Adrenal gland (tissue), 5 donors: ENCODE results near the gene RGL4.

Experiments used
- POLR2A ChIP-seq, 2 donors: fragments of 450-650 bp; IDR thresholded peaks; one replicate each; pipeline ENCODE4 v1.6.1; 2017; ENCODE audit warnings: antibody characterized with exemption in 2 of 2, mild to moderate bottlenecking in 2 of 2, moderate library complexity in 1 of 2
- TF ChIP-seq, protein P1 (sequence below), 6 experiments: fragments of 450-650 bp in 4 of 6; fragments of 200-600 bp in 2 of 6; sonication (generic) in 1 of 6; IDR thresholded peaks; 1 replicate in 5 of 6; 2 replicates in 1 of 6; pipeline versions ENCODE4 v1.5.1 to v1.8.0; 2016 to 2021; ENCODE audit warnings: antibody characterized with exemption in 6 of 6, mild to moderate bottlenecking in 2 of 6, moderate library complexity in 1 of 6
- donor health status: DM: no; HTN: no; CAD: no.

DNA sequence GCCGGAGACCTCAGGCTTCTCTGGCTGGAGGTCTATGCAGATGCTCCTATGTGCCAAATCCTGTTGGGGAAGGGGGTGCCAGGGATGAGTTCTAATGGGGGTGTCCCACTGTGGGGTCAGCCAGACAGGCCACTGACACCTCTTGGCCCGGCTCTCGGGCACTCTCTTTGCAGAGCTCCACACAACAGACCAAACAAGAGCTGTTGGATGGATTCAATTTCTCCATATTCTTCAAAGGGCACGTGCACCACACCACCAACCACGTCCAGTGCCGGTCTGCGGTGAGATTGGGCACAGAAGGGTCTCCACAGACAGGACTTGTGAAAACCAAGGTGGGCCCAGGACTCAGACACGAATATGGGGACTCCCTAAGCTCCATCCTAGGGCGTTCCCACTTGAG lies 2.2 kb upstream of the RGL4 start:
- TF ChIP-seq POLR2A (IDR thresholded peaks at IDR 0.05): no peak
- TF ChIP-seq, protein P1, sequence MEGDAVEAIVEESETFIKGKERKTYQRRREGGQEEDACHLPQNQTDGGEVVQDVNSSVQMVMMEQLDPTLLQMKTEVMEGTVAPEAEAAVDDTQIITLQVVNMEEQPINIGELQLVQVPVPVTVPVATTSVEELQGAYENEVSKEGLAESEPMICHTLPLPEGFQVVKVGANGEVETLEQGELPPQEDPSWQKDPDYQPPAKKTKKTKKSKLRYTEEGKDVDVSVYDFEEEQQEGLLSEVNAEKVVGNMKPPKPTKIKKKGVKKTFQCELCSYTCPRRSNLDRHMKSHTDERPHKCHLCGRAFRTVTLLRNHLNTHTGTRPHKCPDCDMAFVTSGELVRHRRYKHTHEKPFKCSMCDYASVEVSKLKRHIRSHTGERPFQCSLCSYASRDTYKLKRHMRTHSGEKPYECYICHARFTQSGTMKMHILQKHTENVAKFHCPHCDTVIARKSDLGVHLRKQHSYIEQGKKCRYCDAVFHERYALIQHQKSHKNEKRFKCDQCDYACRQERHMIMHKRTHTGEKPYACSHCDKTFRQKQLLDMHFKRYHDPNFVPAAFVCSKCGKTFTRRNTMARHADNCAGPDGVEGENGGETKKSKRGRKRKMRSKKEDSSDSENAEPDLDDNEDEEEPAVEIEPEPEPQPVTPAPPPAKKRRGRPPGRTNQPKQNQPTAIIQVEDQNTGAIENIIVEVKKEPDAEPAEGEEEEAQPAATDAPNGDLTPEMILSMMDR (IDR thresholded peaks at IDR 0.05): no peak
